ENCODE data around the gene TULP1. TPM values are rescaled to one million over a fixed set of nuclear protein-coding genes. Genes with fewer than 3 reads are reported as not detected.

TULP1 gene
- total RNA-seq, 2 experiments from 2014 or later: not detected

- H3K36me3 Mint-ChIP-seq (ENCODE audit: low read depth): no peaks in the 10 kb centered on the region
- intact Hi-C loops (cut with DNase I, micrococcal nuclease): loop anchor here in 1 of 2 experiments (10.0 kb wide), 1 partner anchor 234 kb away; no protein-coding TSS in a partner anchor
- TF ChIP-seq, protein P1, sequence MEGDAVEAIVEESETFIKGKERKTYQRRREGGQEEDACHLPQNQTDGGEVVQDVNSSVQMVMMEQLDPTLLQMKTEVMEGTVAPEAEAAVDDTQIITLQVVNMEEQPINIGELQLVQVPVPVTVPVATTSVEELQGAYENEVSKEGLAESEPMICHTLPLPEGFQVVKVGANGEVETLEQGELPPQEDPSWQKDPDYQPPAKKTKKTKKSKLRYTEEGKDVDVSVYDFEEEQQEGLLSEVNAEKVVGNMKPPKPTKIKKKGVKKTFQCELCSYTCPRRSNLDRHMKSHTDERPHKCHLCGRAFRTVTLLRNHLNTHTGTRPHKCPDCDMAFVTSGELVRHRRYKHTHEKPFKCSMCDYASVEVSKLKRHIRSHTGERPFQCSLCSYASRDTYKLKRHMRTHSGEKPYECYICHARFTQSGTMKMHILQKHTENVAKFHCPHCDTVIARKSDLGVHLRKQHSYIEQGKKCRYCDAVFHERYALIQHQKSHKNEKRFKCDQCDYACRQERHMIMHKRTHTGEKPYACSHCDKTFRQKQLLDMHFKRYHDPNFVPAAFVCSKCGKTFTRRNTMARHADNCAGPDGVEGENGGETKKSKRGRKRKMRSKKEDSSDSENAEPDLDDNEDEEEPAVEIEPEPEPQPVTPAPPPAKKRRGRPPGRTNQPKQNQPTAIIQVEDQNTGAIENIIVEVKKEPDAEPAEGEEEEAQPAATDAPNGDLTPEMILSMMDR (IDR thresholded peaks at IDR 0.05): no peak
- no peaks in the 10 kb centered on the region for H3K4me1 ChIP-seq (ENCODE audit: insufficient read depth, low read length)
- H3K27me3 Mint-ChIP-seq: no peaks in the 10 kb centered on the region
- ChIA-PET CTCF (no interaction called here), POLR2A (no interaction called here)
- H3K27ac ChIP-seq (ENCODE audit: low read depth in 1 of 2, low read length in 2 of 2): no peak overlapping the region
- H3K4me3 ChIP-seq (ENCODE audit: low read length): no peak overlapping the region
- no peak overlapping the region for H3K4me3 Mint-ChIP-seq
- H3K9me3 Mint-ChIP-seq: no peaks in the 10 kb centered on the region
- H3K9me3 ChIP-seq (ENCODE audit: control insufficient read depth in 1 of 2, insufficient read depth in 1 of 2, low read length in 2 of 2): no peaks in the 10 kb centered on the region
- ATAC-seq (ENCODE audit: poor library complexity): no peak
- H3K36me3 ChIP-seq (ENCODE audit: insufficient read depth, low read length): no peaks in the 10 kb centered on the region
- H3K27ac Mint-ChIP-seq: no peak overlapping the region
- no peak for DNase-seq
- no peaks in the 10 kb centered on the region for H3K27me3 ChIP-seq (ENCODE audit: control insufficient read depth in 1 of 2, insufficient read depth in 2 of 2, low read length in 2 of 2)
- no peaks in the 10 kb centered on the region for H3K4me1 Mint-ChIP-seq (ENCODE audit: low read depth)
Measured at GRCh38 chr6:35558571-35558970, 45.9 kb upstream of the TULP1 start.

DNA sequence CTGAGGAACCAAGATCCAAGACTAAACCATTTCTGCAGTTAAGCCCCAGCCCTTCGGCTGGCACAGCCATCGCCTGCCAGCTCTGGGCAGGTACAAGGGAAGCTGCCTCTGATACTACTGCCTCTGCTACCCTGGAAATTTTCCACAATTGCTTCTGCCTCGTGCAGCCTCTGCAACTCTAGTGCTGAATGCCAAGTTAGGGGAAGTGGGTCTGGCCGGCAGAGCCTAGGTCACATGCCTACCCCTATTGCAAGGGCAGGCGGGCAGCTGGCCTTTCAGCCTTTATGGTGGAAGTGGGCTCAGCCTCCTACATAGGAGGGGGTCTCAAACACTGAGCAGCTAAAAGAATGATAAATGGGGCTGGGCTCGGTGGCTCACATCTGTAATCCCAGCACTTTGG is 44.5 kb upstream of the TULP1 start:
- Mint-ChIP-seq H3K9me3 (no peaks in the 10 kb centered on the region), H3K4me3 (no peak overlapping the region), H3K36me3 (ENCODE audit: low read depth) (no peaks in the 10 kb centered on the region), H3K27ac (no peak overlapping the region), H3K4me1 (ENCODE audit: low read depth) (peaks cover 2% of the 10 kb centered on the region), H3K27me3 (no peaks in the 10 kb centered on the region)
- POLR2A ChIA-PET: interaction anchor here (0.7 kb wide), 1 partner anchor 179 kb away, joined by 5 read pairs; no protein-coding TSS in a partner anchor
- H3K27ac ChIP-seq (ENCODE audit: low read depth in 1 of 2, low read length in 2 of 2): no peak overlapping the region
- no peaks in the 10 kb centered on the region for H3K36me3 ChIP-seq (ENCODE audit: insufficient read depth, low read length)
- no peaks in the 10 kb centered on the region for H3K9me3 ChIP-seq (ENCODE audit: control insufficient read depth in 1 of 2, insufficient read depth in 1 of 2, low read length in 2 of 2)
- H3K27me3 ChIP-seq (ENCODE audit: control insufficient read depth in 1 of 2, insufficient read depth in 2 of 2, low read length in 2 of 2): no peaks in the 10 kb centered on the region
- DNase-seq: no peak
- ATAC-seq (ENCODE audit: poor library complexity): no peak
- no peak overlapping the region for H3K4me3 ChIP-seq (ENCODE audit: low read length)
- intact Hi-C loops (cut with DNase I, micrococcal nuclease): loop anchor here in 1 of 2 experiments (10.0 kb wide), 1 partner anchor 232 kb away; no protein-coding TSS in a partner anchor
- no peaks in the 10 kb centered on the region for H3K4me1 ChIP-seq (ENCODE audit: insufficient read depth, low read length)
- CTCF ChIA-PET: no interaction called here
- TF ChIP-seq, protein P1 (IDR thresholded peaks at IDR 0.05): no peak

GRCh38 chr6:35554811-35555210 is 42.1 kb upstream of the TULP1 start:
- Mint-ChIP-seq H3K9me3 (peaks cover 5% of the 10 kb centered on the region), H3K36me3 (ENCODE audit: low read depth) (no peaks in the 10 kb centered on the region), H3K27me3 (no peaks in the 10 kb centered on the region), H3K27ac (no peak overlapping the region), H3K4me3 (no peak overlapping the region), H3K4me1 (ENCODE audit: low read depth) (peaks cover 8% of the 10 kb centered on the region)
- POLR2A ChIA-PET: no interaction called here
- no peak for DNase-seq
- Histone ChIP-seq H3K4me1 (ENCODE audit: insufficient read depth, low read length) (no peaks in the 10 kb centered on the region), H3K36me3 (ENCODE audit: insufficient read depth, low read length) (no peaks in the 10 kb centered on the region), H3K4me3 (ENCODE audit: low read length) (no peak overlapping the region), H3K27ac (ENCODE audit: low read depth in 1 of 2, low read length in 2 of 2) (no peak overlapping the region), H3K27me3 (ENCODE audit: control insufficient read depth in 1 of 2, insufficient read depth in 2 of 2, low read length in 2 of 2) (no peaks in the 10 kb centered on the region), H3K9me3 (ENCODE audit: control insufficient read depth in 1 of 2, insufficient read depth in 1 of 2, low read length in 2 of 2) (peaks cover 7 to 11% of the 10 kb centered on the region in 2 experiments)
- intact Hi-C loops (cut with DNase I, micrococcal nuclease): loop anchor here (5.0 to 10.0 kb wide), 3 partner anchors 103 to 230 kb away; partner anchors contain the start of genes FANCE (in 1 of the 2) and PPARD (in 1 of the 2)
- CTCF ChIA-PET: interaction anchor here (0.5 kb wide), 1 partner anchor 1293 kb away, joined by 3 read pairs; no protein-coding TSS in a partner anchor
- no peak for ATAC-seq (ENCODE audit: poor library complexity)
- TF ChIP-seq, protein P1 (IDR thresholded peaks at IDR 0.05): no peak

All from CD4-positive, alpha-beta T cell (primary cell).